Activated T-cell treated with anti-CD3 and anti-CD28 coated beads, Interleukin-2, amount 50 U/mL, for 24 hours (primary cell): Measurements from ENCODE around the gene MALRD1.

Experiments
- DNase-seq: peaks from one replicate; pipeline ENCODE4 v3.0.0-alpha.2; 2020
- H3K27ac Mint-ChIP-seq: 2 replicates; pipeline ENCODE4 v1.8.0; 2020; ENCODE audit warnings: mild to moderate bottlenecking, mixed read lengths
- H3K27me3 Mint-ChIP-seq: 2 replicates; pipeline ENCODE4 v1.8.0; 2020; ENCODE audit warnings: mixed read lengths
- H3K36me3 Mint-ChIP-seq: 2 replicates; pipeline ENCODE4 v1.8.0; 2020; ENCODE audit warnings: low read depth, mixed read lengths
- H3K4me1 Mint-ChIP-seq: 2 replicates; pipeline ENCODE4 v1.8.0; 2020; ENCODE audit warnings: low read depth, mixed read lengths
- H3K4me3 Mint-ChIP-seq: 2 replicates; pipeline ENCODE4 v1.8.0; 2020; ENCODE audit warnings: mild to moderate bottlenecking, moderate library complexity, mixed read lengths
- H3K9me3 Mint-ChIP-seq: 2 replicates; pipeline ENCODE4 v1.8.0; 2020; ENCODE audit warnings: mixed read lengths

MALRD1 gene

GRCh38 chr10:19546224-19546623 lies 497.6 kb downstream of the MALRD1 start:
- Mint-ChIP-seq H3K27me3 (no peaks in the 10 kb centered on the region), H3K4me1 (no peaks in the 10 kb centered on the region), H3K4me3 (no peak overlapping the region), H3K27ac (no peak overlapping the region), H3K9me3 (peaks cover 2% of the 10 kb centered on the region), H3K36me3 (no peaks in the 10 kb centered on the region)
- DNase-seq: no peak

GRCh38 chr10:19549503-19549902 lies 500.9 kb downstream of the MALRD1 start:
- no peak overlapping the region for H3K27ac Mint-ChIP-seq
- H3K27me3 Mint-ChIP-seq: no peaks in the 10 kb centered on the region
- no peaks in the 10 kb centered on the region for H3K36me3 Mint-ChIP-seq
- H3K9me3 Mint-ChIP-seq: peaks cover 2% of the 10 kb centered on the region
- no peak overlapping the region for H3K4me3 Mint-ChIP-seq
- DNase-seq: no peak
- no peaks in the 10 kb centered on the region for H3K4me1 Mint-ChIP-seq

- Mint-ChIP-seq H3K27ac (no peak overlapping the region), H3K27me3 (no peaks in the 10 kb centered on the region), H3K4me3 (no peak overlapping the region), H3K9me3 (peaks cover 3% of the 10 kb centered on the region), H3K4me1 (no peaks in the 10 kb centered on the region), H3K36me3 (no peaks in the 10 kb centered on the region)
- no peak for DNase-seq
Observed at GRCh38 chr10:19556666-19557065, 508.1 kb downstream of the MALRD1 start.

GRCh38 chr10:19561181-19561580 lies 512.6 kb downstream of the MALRD1 start:
- no peaks in the 10 kb centered on the region for H3K27me3 Mint-ChIP-seq
- H3K4me3 Mint-ChIP-seq: no peak overlapping the region
- DNase-seq: no peak
- no peak overlapping the region for H3K27ac Mint-ChIP-seq
- H3K4me1 Mint-ChIP-seq: no peaks in the 10 kb centered on the region
- H3K9me3 Mint-ChIP-seq: peaks cover 3% of the 10 kb centered on the region
- H3K36me3 Mint-ChIP-seq: no peaks in the 10 kb centered on the region

GRCh38 chr10:19563388-19564141 lies 515.0 kb downstream of the MALRD1 start:
- Mint-ChIP-seq H3K9me3 (no peaks in the 10 kb centered on the region), H3K4me3 (no peak overlapping the region), H3K27ac (no peak overlapping the region), H3K27me3 (no peaks in the 10 kb centered on the region), H3K4me1 (no peaks in the 10 kb centered on the region), H3K36me3 (no peaks in the 10 kb centered on the region)
- DNase-seq: no peak

- no peaks in the 10 kb centered on the region for H3K36me3 Mint-ChIP-seq
- no peak overlapping the region for H3K27ac Mint-ChIP-seq
- peaks cover 4% of the 10 kb centered on the region for H3K9me3 Mint-ChIP-seq
- H3K4me1 Mint-ChIP-seq: no peaks in the 10 kb centered on the region
- no peak for DNase-seq
- H3K4me3 Mint-ChIP-seq: no peak overlapping the region
- no peaks in the 10 kb centered on the region for H3K27me3 Mint-ChIP-seq
Observed at GRCh38 chr10:19570120-19570519, 521.5 kb downstream of the MALRD1 start.

- Mint-ChIP-seq H3K9me3 (peaks cover 4% of the 10 kb centered on the region), H3K27ac (no peak overlapping the region), H3K27me3 (no peaks in the 10 kb centered on the region), H3K4me1 (no peaks in the 10 kb centered on the region), H3K36me3 (no peaks in the 10 kb centered on the region), H3K4me3 (no peak overlapping the region)
- no peak for DNase-seq
Observed at GRCh38 chr10:19570991-19571390, 522.4 kb downstream of the MALRD1 start.

- Mint-ChIP-seq H3K36me3 (no peaks in the 10 kb centered on the region), H3K4me3 (no peak overlapping the region)
- no peak for DNase-seq
Observed at GRCh38 chr10:19572056-19572455, 523.5 kb downstream of the MALRD1 start.

GRCh38 chr10:19576576-19576975 lies 528.0 kb downstream of the MALRD1 start:
- H3K27me3 Mint-ChIP-seq: no peaks in the 10 kb centered on the region
- H3K4me1 Mint-ChIP-seq: no peaks in the 10 kb centered on the region
- H3K36me3 Mint-ChIP-seq: no peaks in the 10 kb centered on the region
- peaks cover 8% of the 10 kb centered on the region for H3K9me3 Mint-ChIP-seq
- no peak overlapping the region for H3K27ac Mint-ChIP-seq
- DNase-seq: no peak
- no peak overlapping the region for H3K4me3 Mint-ChIP-seq

More at GRCh38 chr10:19572056-19572455, 523.5 kb downstream of the MALRD1 start:
- Mint-ChIP-seq H3K4me1 (no peaks in the 10 kb centered on the region), H3K9me3 (peaks cover 4% of the 10 kb centered on the region), H3K27ac (no peak overlapping the region), H3K27me3 (no peaks in the 10 kb centered on the region)

- Mint-ChIP-seq H3K9me3 (peaks cover 4% of the 10 kb centered on the region), H3K4me3 (no peak overlapping the region)
- DNase-seq: no peak
Observed at GRCh38 chr10:19577381-19577780, 528.8 kb downstream of the MALRD1 start.

GRCh38 chr10:19577807-19578206 lies 529.2 kb downstream of the MALRD1 start:
- no peak for DNase-seq
- no peak overlapping the region for H3K4me3 Mint-ChIP-seq

More at GRCh38 chr10:19577381-19577780, 528.8 kb downstream of the MALRD1 start:
- Mint-ChIP-seq H3K27ac (no peak overlapping the region), H3K36me3 (no peaks in the 10 kb centered on the region), H3K4me1 (no peaks in the 10 kb centered on the region), H3K27me3 (no peaks in the 10 kb centered on the region)

GRCh38 chr10:19578571-19578970 lies 530.0 kb downstream of the MALRD1 start:
- no peaks in the 10 kb centered on the region for H3K4me1 Mint-ChIP-seq
- no peaks in the 10 kb centered on the region for H3K27me3 Mint-ChIP-seq
- no peak overlapping the region for H3K4me3 Mint-ChIP-seq
- DNase-seq: no peak
- no peaks in the 10 kb centered on the region for H3K36me3 Mint-ChIP-seq
- no peak overlapping the region for H3K27ac Mint-ChIP-seq
- H3K9me3 Mint-ChIP-seq: peaks cover 4% of the 10 kb centered on the region

More at GRCh38 chr10:19577807-19578206, 529.2 kb downstream of the MALRD1 start:
- no peaks in the 10 kb centered on the region for H3K4me1 Mint-ChIP-seq
- no peaks in the 10 kb centered on the region for H3K36me3 Mint-ChIP-seq
- no peaks in the 10 kb centered on the region for H3K27me3 Mint-ChIP-seq
- peaks cover 4% of the 10 kb centered on the region for H3K9me3 Mint-ChIP-seq
- no peak overlapping the region for H3K27ac Mint-ChIP-seq

- no peaks in the 10 kb centered on the region for H3K36me3 Mint-ChIP-seq
- H3K27me3 Mint-ChIP-seq: no peaks in the 10 kb centered on the region
- H3K9me3 Mint-ChIP-seq: peaks cover 4% of the 10 kb centered on the region
- no peak overlapping the region for H3K4me3 Mint-ChIP-seq
- no peak for DNase-seq
- H3K4me1 Mint-ChIP-seq: no peaks in the 10 kb centered on the region
- no peak overlapping the region for H3K27ac Mint-ChIP-seq
Observed at GRCh38 chr10:19579761-19580545, 531.4 kb downstream of the MALRD1 start.

GRCh38 chr10:19580691-19581090 lies 532.1 kb downstream of the MALRD1 start:
- Mint-ChIP-seq H3K36me3 (no peaks in the 10 kb centered on the region), H3K4me3 (no peak overlapping the region), H3K9me3 (peaks cover 4% of the 10 kb centered on the region), H3K27ac (no peak overlapping the region), H3K27me3 (no peaks in the 10 kb centered on the region), H3K4me1 (no peaks in the 10 kb centered on the region)
- no peak for DNase-seq

GRCh38 chr10:19588608-19589007 lies 540.0 kb downstream of the MALRD1 start:
- no peaks in the 10 kb centered on the region for H3K36me3 Mint-ChIP-seq
- H3K4me1 Mint-ChIP-seq: no peaks in the 10 kb centered on the region
- no peaks in the 10 kb centered on the region for H3K27me3 Mint-ChIP-seq
- H3K27ac Mint-ChIP-seq: no peak overlapping the region
- no peak for DNase-seq
- H3K9me3 Mint-ChIP-seq: no peaks in the 10 kb centered on the region
- H3K4me3 Mint-ChIP-seq: no peak overlapping the region
